Endometrium (tissue), 2 donors: ENCODE measurements around the gene GMCL2.

Experiments
- FAIRE-seq: peaks from 2 replicates; lab custom pipeline; 2012; peaks lifted over from hg19 to GRCh38; lab: Jason Lieb, UNC
- donor health status: control.
- donor health status: control.

Gene GMCL2

GRCh38 chr5:178141550-178141949, 45.6 kb downstream of the GMCL2 start:
- no peak for FAIRE-seq

GRCh38 chr5:178137991-178138390, 49.2 kb downstream of the GMCL2 start:
- FAIRE-seq = no peak

DNA sequence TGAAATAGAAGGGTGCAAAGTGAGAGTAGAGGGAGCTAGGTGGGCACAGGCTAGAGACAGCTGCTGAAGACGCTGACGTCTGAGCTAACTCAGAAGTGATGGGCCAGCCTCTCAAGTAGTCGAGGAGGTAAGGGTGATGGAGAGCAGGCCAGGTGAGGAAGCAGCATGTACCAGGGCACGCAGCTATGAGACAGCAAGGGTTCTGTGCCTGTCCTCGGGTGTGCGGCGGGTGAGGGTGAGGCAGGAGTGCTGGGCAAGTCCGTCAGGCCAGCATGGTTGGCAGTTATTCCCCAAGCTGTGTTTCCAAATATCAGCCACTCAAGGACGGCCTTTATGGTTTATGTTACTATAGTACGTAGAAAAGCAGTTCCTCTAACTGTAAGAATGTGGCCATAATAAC, 50.2 kb downstream of the GMCL2 start:
- no peak for FAIRE-seq
